Stimulated activated CD4-positive, alpha-beta T cell treated with anti-CD3 and anti-CD28 coated beads, Interleukin-4, amount 100 ng/mL, for 24 hours (primary cell): ENCODE measurements around the gene ERC1.

Experiments
- DNase-seq: peaks from one replicate; pipeline ENCODE4 v3.0.0-alpha.2; 2020

Gene ERC1

GRCh38 chr12:1499351-1499750, 508.3 kb downstream of the ERC1 start:
- no peak for DNase-seq

DNA sequence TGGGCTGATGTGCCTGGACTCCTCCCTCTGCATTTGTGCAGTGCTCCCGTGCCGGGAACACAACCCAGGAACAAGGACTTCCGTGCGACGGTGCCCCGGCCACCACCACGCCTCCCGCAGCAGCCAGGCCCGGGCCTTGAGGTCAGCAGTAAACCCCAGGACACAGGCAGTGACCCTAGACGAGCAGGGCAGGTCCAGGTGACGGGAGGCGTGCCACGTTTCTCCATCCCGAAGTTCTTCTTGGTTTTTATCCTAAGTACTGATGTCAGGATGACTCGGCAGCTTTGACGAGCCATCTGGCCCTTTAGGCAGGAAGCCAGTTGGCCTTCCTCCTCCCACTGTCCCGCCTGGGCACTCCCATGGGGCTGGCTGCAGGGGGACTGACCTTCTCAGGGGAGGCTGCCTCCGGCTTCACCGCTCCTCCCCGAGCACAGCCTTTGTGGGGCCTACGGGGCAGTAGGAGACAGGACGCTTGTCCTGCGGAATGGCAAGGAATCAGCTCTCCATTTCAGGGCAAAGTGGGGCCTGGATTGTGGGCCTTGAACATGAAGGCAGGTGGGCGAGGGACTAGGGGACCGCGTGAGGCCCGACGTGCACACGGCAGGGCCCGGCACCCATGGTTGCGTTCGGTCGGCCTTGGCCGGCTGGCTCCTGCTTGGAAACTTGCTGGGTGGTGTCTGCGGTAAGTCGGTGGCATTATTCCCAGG, 509.2 kb downstream of the ERC1 start:
- DNase-seq, result no peak

DNA sequence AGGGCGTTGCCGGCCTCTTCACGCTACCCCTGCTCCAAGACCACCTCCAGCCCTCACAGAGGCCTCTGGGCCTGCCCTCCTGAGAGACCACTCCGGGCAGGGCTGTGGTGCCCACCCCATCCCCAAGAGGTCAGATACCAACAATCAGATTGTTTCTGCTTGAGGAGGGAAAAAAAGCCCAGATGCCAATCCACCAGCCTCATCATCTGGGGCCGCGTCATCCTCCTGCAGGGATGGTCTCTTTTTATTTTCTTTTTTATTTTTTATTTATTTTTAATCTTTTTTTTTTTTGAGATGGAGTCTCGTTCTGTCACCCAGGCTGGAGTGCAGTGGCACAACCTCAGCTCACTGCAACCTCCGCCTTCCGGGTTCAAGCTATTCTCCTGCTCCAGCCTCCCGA, 510.0 kb downstream of the ERC1 start:
- no peak for DNase-seq

- no peak for DNase-seq
Measured at GRCh38 chr12:1501695-1502378, 510.8 kb downstream of the ERC1 start.

GRCh38 chr12:1502379-1502720, 511.3 kb downstream of the ERC1 start:
- no peak for DNase-seq

- no peak for DNase-seq
Measured at GRCh38 chr12:1502831-1503230, 511.8 kb downstream of the ERC1 start.

GRCh38 chr12:1503281-1503711, 512.3 kb downstream of the ERC1 start:
- no peak for DNase-seq

DNA sequence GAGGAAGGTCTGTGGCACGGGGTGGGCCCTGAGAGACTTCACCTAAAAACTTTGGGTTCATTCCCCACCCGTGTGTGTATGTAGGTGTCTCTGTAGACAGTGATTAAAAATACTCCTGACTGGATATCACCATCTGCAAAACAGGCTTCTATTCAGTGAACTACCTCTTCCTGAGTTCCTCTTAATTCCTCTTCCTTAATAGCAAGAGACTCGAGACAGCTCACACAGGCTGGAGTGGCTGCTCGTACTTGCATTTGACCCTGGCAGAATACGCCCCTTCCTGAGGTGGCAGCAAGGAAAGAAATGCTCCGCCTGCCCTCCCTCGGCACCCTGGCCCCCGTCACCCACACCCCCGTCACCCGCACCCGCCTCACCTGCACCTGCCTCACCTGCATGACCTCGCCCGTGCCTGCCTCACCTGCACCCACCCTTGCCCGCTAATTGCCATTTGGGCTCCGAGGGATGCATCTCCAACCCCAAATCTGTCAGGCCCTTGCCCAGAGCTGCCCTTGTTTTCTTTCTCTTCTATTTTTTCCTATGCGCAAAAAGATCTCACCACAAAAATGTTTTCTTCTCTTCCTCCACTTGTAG, 513.4 kb downstream of the ERC1 start:
- no peak for DNase-seq

DNA sequence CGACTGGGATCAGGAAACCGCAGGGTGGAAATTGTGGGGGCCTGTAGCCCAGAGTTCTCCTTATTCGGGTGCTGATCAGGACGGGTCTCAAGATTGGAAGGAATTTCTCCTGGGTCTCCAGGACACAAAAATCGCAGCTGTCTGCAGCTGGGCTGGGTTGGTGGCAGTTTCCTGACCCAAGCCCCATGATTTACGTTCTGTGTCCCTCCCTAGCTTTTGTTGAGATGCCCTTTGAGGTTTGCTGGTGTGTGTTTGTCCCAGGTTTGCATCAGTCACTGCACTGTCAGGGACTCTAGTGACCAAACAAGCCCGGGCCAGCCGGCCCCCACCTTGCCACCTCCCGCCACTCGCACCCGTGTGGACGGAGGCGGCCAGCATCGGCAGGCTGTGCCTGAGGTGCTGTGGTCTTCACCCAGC, 513.9 kb downstream of the ERC1 start:
- DNase-seq, result no peak

DNA sequence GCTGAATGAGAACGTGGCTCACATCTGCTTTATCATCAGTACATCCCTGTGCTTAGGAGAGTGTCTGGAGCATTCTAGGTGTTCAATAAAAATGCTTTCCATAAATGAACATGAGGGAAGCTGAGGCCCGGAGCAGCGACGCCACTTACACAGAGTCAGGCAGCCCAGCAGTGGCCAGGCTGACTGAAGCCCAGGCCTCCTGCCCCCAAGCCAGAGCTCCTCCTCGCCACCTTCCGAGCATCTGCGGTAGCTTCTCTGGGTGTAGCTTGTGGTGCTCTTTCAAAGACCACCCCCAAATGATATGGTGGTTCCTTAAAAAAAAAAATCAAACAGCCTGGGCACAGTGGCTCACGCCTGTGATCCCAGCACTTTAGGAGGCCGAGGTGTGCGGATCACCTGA, 514.6 kb downstream of the ERC1 start:
- no peak for DNase-seq

- no peak for DNase-seq
Measured at GRCh38 chr12:1507308-1507707, 516.3 kb downstream of the ERC1 start.

GRCh38 chr12:1509413-1510052, 518.5 kb downstream of the ERC1 start:
- no peak for DNase-seq

DNA sequence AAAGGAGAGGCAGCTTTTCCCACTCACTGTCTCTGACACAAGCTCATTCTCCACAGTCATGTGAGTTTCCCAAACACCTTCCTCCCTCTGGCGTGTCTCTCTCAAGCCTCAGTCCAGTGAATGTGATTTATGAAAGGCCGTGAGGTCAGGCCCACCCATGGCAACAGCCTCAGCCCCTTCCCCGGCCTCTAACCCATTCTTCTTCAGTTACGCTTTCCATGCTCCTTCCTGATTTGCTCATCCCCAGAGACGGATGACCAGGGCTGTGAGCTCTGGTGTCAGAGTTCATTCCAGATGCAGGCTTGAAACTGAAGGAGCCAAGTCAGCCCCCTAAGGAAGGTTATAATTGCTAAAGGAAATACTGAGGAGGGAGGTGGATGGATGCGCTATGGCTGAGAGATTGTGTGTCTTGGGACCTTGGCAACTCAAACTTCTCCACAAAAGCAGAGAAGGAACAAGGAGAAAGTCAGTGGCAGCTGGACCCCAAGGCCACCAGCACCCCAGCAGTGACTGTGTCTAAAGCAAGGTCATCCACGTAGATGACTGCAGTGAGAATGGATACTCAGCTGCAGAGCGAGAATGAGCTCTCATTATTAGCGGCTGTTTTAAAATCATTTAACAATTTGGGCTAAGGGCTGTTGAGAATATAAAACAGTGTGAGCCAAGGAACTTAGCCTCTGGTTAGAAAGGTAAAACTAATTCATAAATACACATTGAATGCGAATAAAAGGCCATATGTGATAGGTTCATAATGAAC, 519.2 kb downstream of the ERC1 start:
- no peak for DNase-seq

GRCh38 chr12:1515010-1515409, 524.0 kb downstream of the ERC1 start:
- DNase-seq, result no peak

- no peak for DNase-seq
Measured at GRCh38 chr12:1515428-1515827, 524.4 kb downstream of the ERC1 start.

- DNase-seq, result no peak
Measured at GRCh38 chr12:1517007-1517406, 526.0 kb downstream of the ERC1 start.

DNA sequence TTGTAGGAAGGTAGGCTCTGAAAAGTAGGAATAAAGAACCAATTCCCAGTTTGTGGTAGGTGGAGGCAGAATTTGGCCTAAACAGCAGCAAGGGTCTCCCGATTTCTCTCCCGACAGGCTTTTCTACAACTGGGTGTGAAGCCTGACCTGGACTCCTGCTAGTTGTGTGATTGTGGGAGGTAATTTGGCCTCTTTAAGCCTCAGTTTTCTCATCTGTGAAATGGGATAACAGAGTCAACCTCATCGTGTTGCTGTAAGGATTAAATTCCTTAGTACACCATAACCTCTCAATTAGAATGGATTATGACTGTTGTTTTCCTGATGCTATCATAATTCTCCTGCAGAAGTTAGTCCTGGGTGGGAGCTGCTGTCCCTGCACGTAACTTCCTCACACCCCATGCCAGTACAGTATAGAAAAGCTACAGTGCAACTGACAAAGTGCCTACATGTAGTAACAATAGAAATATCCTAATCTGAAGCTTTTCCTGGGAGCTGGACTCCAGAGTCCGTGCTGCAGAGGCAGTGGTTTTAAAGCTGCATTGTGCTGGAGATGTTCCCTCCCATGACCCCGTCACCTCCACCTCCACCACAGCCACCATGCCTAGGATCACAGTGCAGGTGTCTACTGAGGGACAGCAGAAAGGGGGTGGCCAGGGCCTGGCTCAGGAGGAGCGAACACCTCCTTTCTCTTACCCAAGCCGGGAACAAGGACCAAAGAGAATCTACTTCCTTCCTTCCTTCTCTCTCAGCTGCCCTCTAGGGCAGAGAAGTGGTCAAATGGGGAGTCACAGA, 526.9 kb downstream of the ERC1 start:
- no peak for DNase-seq

DNA sequence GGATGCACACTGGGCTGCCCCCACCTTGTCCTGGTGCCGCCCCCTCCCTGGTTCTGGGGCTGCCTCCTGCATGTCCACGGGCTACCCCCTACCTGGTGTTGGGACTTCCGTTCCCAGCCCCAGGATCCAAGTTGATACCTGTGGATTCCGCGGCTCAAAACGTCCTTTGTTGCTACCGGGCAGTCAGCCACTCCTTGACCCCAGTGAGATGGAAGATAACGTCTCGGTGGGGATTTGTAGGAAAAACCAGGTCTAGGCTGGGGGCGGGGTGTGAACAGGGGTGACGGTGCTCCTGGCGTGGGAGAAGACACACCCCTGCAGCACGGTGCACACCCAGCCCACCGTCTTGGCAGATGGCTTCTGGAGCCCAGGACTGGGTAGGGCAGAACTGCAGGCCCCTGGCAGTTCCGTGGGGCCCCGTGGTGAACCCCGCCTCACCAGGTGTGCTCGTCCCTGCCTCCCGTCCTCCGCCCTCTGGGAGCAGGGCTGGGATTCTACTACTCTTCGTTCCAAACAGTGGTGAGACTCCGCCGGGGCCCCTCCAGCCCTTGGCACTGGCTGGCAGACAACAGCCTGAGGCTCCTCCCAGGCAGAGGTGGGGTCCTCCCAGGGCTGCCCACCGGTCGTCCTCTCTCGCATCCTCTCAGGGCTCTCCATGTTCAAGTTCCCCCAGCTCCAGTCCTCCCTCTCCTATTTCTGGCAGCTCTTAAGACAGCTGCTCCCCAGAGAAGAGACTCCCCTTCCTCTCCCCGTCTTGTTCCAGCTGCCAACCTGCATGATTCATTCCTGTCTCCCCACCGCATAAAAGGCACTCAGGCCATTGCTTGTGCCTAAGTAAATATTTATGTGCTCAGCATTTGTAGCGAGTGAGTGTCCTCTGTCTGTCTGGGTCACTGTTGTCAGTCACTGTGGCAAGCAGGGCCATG, 527.8 kb downstream of the ERC1 start:
- no peak for DNase-seq

DNA sequence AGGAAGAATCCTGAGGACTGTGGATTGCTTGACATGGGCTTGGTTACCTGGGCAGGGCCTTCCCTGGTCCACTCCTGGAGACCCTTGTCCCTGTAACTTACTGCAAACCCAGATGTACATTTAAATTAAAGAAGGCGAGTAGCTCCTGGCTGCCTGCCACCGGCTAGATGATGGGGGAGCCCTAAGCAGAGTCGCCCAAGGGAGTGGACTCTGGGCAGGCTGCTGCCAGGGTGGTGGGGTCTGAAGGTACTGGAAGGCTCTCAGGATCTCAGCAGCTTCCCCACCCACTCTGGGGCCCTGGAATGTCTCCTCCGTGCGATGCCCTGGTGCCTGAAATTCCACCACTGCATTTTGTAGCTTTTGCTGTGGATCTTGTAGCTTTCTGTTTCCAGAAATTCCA, 528.6 kb downstream of the ERC1 start:
- no peak for DNase-seq

DNA sequence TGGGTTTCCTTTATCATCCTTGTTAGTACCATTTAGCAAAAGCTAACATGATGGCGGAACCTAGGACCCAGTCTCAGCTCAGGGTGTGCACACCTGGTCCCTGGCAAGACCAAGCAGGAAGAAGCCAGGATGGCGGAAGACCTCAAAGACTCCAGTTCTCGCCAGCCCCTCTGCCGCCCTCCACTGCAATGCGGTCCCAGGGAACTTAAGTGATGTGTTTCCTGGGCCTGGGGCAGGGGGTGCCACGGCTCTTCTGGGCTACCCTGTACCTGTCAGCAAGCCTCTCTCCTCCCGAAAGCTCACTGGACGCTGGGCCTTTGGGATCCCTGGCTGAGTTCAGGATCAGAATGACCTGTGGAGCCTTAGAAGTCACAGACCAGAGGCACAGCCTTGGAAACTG, 532.0 kb downstream of the ERC1 start:
- DNase-seq, result no peak

DNA sequence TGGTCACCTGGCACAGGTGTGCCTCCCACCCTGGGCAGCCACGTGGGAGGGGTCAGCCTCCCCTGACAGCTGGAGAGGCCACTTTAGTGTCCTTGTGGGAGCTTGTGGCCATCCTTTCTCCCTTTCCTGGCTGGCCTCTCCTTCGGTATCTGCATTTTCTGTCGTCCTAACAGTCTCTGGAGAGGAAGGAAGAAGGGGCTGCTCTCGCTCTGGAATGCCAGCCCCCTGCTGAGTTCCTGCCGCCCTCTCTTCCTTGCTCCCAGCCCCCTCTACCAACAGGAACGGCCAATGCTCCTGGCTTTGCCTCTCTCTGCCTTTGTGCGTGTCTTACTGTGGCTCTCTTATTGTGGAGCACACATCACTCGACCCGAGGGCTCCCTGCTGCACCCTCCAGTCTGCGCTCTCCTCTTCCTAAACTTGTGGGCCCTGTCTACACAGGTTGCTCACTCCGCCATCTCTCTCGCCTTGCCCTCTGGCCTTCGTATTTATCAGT, 532.6 kb downstream of the ERC1 start:
- DNase-seq, result no peak
